GM23248 (cell line): Measurements from ENCODE around the gene METRNL. TPM values are rescaled to one million over a fixed set of nuclear protein-coding genes. Genes with fewer than 3 reads are reported as not detected.
"Not testable (repeated sequence)": the region's sequence is repeated elsewhere in the genome, so short reads cannot be mapped to it uniquely, and the experiment has no call there.

Experiments used
- DNase-seq: peaks from one replicate; pipeline ENCODE4 v3.0.0-alpha.2; 2015
- H2AFZ ChIP-seq: fragments of 200-600 bp; sonication (generic); 2 replicates; pipeline ENCODE4 v1.6.1; 2016; ENCODE audit warnings: antibody characterized with exemption
- H3F3A ChIP-seq: fragments of 200-600 bp; sonication (generic); 2 replicates; pipeline ENCODE4 v1.6.1; 2016; ENCODE audit warnings: mild to moderate bottlenecking, antibody characterized with exemption, mixed run types; ENCODE audit not compliant: insufficient read depth
- H3K27ac ChIP-seq: fragments of 200-600 bp; sonication (generic); 2 replicates; pipeline ENCODE4 v1.5.1; 2016; ENCODE audit warnings: mild to moderate bottlenecking
- H3K27me3 ChIP-seq: fragments of 200-600 bp; sonication (generic); replicated peaks from 2 replicates; pipeline ENCODE4 v1.6.1; 2016; ENCODE audit warnings: mild to moderate bottlenecking; ENCODE audit not compliant: insufficient read depth
- H3K36me3 ChIP-seq: fragments of 200-600 bp; sonication (generic); 2 replicates; pipeline ENCODE4 v1.6.1; 2016; ENCODE audit warnings: low read depth, mild to moderate bottlenecking
- H3K4me1 ChIP-seq: fragments of 200-600 bp; sonication (generic); 2 replicates; pipeline ENCODE4 v1.6.1; 2016; ENCODE audit warnings: mild to moderate bottlenecking; ENCODE audit not compliant: insufficient read depth
- H3K4me2 ChIP-seq: fragments of 200-600 bp; sonication (generic); one replicate; pipeline ENCODE4 v1.6.1; 2016; ENCODE audit warnings: mild to moderate bottlenecking; ENCODE audit not compliant: unreplicated experiment
- H3K4me3 ChIP-seq: fragments of 200-600 bp; sonication (generic); 2 replicates; pipeline ENCODE4 v1.5.1; 2016; ENCODE audit warnings: mild to moderate bottlenecking
- H3K79me2 ChIP-seq: fragments of 200-600 bp; sonication (generic); 2 replicates; pipeline ENCODE4 v1.6.1; 2016; ENCODE audit warnings: mild to moderate bottlenecking; ENCODE audit not compliant: insufficient read depth
- H3K9ac ChIP-seq: fragments of 200-600 bp; sonication (generic); 2 replicates; pipeline ENCODE4 v1.6.1; 2016; ENCODE audit warnings: mild to moderate bottlenecking
- H3K9me2 ChIP-seq: fragments of 200-600 bp; sonication (generic); 2 replicates; pipeline ENCODE4 v1.6.1; 2016; ENCODE audit warnings: mixed run types, mild to moderate bottlenecking, moderate library complexity; ENCODE audit not compliant: insufficient read depth
- H3K9me3 ChIP-seq: fragments of 200-600 bp; sonication (generic); one replicate; pipeline ENCODE4 v1.6.1; 2017; ENCODE audit warnings: low read depth
- H4K20me1 ChIP-seq: fragments of 200-600 bp; sonication (generic); 2 replicates; pipeline ENCODE4 v1.6.0; 2016; ENCODE audit not compliant: insufficient read depth
- EZH2 ChIP-seq: fragments of 200-600 bp; sonication (generic); IDR thresholded peaks from 2 replicates; pipeline ENCODE4 v1.6.1; 2018; ENCODE audit warnings: antibody characterized with exemption, mild to moderate bottlenecking; ENCODE audit not compliant: insufficient read depth, poor library complexity, severe bottlenecking
- EZH2phosphoT487 ChIP-seq: fragments of 200-600 bp; sonication (generic); IDR thresholded peaks from 2 replicates; pipeline ENCODE4 v1.6.1; 2018; ENCODE audit warnings: antibody characterized with exemption, moderate library complexity, mild to moderate bottlenecking, low read depth; ENCODE audit not compliant: insufficient read depth
- WGBS, 2 experiments: methylation state at CpG; one replicate each; pipeline ENCODE4 v1.1.6; 2015 to 2017; ENCODE audit warnings: low lambda C conversion rate in 2 of 2, low coverage in 1 of 2; ENCODE audit errors: missing lambda C conversion rate in 2 of 2; 5-methylcytosine and 5-hydroxymethylcytosine counted together
- in situ Hi-C: fragments of 300-500 bp; cut with MboI; formaldehyde crosslinking; loops from 2 replicates; pipeline ENCODE4 v1.15.0; 2020
- polyA plus RNA-seq: library from polyadenylated mRNA; unstranded; fragments of >200 nt; fragmentation: Nextera tagmentation; extraction: Ambion mirVana; gene quantifications from 2 replicates; pipeline ENCODE4 v1.2.1, GENCODE V29; 2016
- total RNA-seq: library from RNA; depleted of rRNA; stranded (reverse); fragments of >200 nt; shearing (Covaris generic); gene quantifications from 2 replicates; pipeline ENCODE4 v1.2.3, GENCODE V29; 2014

The METRNL gene
- total and polyA plus RNA-seq, 2 experiments from 2014 or later, result 28.4 to 305 TPM

GRCh38 chr17:83037084-83037873 lies 42.1 kb upstream of the METRNL start:
- 67 to 68% methylated on average over 30 of the region's 30 CpGs for WGBS, 2 experiments
- peaks cover 12% of the 10 kb centered on the region; the same call in 1 of the 2 replicates for H3K36me3 ChIP-seq
- TF ChIP-seq EZH2 (no peak), EZH2phosphoT487 (no peak)

GRCh38 chr17:83037874-83038165 lies 41.6 kb upstream of the METRNL start:
- Histone ChIP-seq H4K20me1 (no peaks in the 10 kb centered on the region), H2AFZ (no peak overlapping the region), H3K4me3 (no peak overlapping the region), H3K27me3 (no peaks in the 10 kb centered on the region), H3K9me3 (no peaks in the 10 kb centered on the region), H3K36me3 (peaks cover 14% of the 10 kb centered on the region; the same call in 1 of the 2 replicates), H3F3A (no peaks in the 10 kb centered on the region), H3K9ac (no peak overlapping the region), H3K27ac (no peak overlapping the region), H3K4me2 (no peak overlapping the region), H3K9me2 (no peaks in the 10 kb centered on the region), H3K4me1 (no peaks in the 10 kb centered on the region), H3K79me2 (peaks cover 5% of the 10 kb centered on the region; the same call in 1 of the 2 replicates)
- DNase-seq, result no peak
- in situ Hi-C loops, result no loop called here
- WGBS, 2 experiments, result 92 to 96% methylated on average over 9 of the region's 9 CpGs
- TF ChIP-seq EZH2phosphoT487 (no peak), EZH2 (no peak)

More at GRCh38 chr17:83037084-83037873, 42.1 kb upstream of the METRNL start:
- in situ Hi-C loops, result no loop called here
- no peaks in the 10 kb centered on the region for H3K9me2 ChIP-seq
- H3K27ac ChIP-seq, result no peak overlapping the region
- H3K9ac ChIP-seq, result no peak overlapping the region
- no peaks in the 10 kb centered on the region for H4K20me1 ChIP-seq
- no peaks in the 10 kb centered on the region for H3K9me3 ChIP-seq
- H3K4me3 ChIP-seq, result no peak overlapping the region
- H3F3A ChIP-seq, result no peaks in the 10 kb centered on the region
- no peaks in the 10 kb centered on the region for H3K4me1 ChIP-seq
- H3K79me2 ChIP-seq, result peaks cover under 1% of the 10 kb centered on the region; the same call in 1 of the 2 replicates
- no peak overlapping the region for H3K4me2 ChIP-seq
- no peaks in the 10 kb centered on the region for H3K27me3 ChIP-seq
- DNase-seq, result no peak
- no peak overlapping the region for H2AFZ ChIP-seq

GRCh38 chr17:83038983-83039382 lies 40.4 kb upstream of the METRNL start:
- H3K9me3 ChIP-seq, H3K4me1 ChIP-seq, H3K4me2 ChIP-seq, DNase-seq, H3K27me3 ChIP-seq, in situ Hi-C loops, H3F3A ChIP-seq, H3K27ac ChIP-seq, H4K20me1 ChIP-seq, H2AFZ ChIP-seq, H3K9ac ChIP-seq, H3K4me3 ChIP-seq, H3K9me2 ChIP-seq: not testable (repeated sequence)
- H3K36me3 ChIP-seq, result peaks cover 14% of the 10 kb centered on the region; the same call in 1 of the 2 replicates
- H3K79me2 ChIP-seq, result peaks cover 14% of the 10 kb centered on the region; the same call in 1 of the 2 replicates
- 70 to 92% methylated on average over 4 to 24 of the region's 24 CpGs for WGBS, 2 experiments

- in situ Hi-C loops, result no loop called here
These were observed 38.1 kb upstream of the METRNL start for GRCh38 chr17:83041305-83041704.

More at GRCh38 chr17:83041305-83041704, 38.1 kb upstream of the METRNL start:
- H3K36me3 ChIP-seq, result peaks cover 14% of the 10 kb centered on the region; the same call in 1 of the 2 replicates
- H2AFZ ChIP-seq, result no peak overlapping the region
- WGBS, 2 experiments, result 95 to 97% methylated on average over 3 of the region's 3 CpGs
- H4K20me1 ChIP-seq, result no peaks in the 10 kb centered on the region
- no peaks in the 10 kb centered on the region for H3K9me2 ChIP-seq
- H3K4me3 ChIP-seq, result no peak overlapping the region
- DNase-seq, result peak; percentile 23
- no peaks in the 10 kb centered on the region for H3K4me1 ChIP-seq
- H3K9me3 ChIP-seq, result no peaks in the 10 kb centered on the region
- H3K79me2 ChIP-seq, result peaks cover 23% of the 10 kb centered on the region
- H3K27ac ChIP-seq, result no peak overlapping the region
- H3K4me2 ChIP-seq, result no peak overlapping the region
- H3K27me3 ChIP-seq, result no peaks in the 10 kb centered on the region
- H3F3A ChIP-seq, result no peaks in the 10 kb centered on the region
- TF ChIP-seq EZH2, result no peak
- TF ChIP-seq EZH2phosphoT487, result no peak
- H3K9ac ChIP-seq, result no peak overlapping the region
